Measurements from ENCODE around the gene ESPN.

ESPN gene

GRCh38 chr1:6499296-6499695 is 74.7 kb downstream of the ESPN start:
- DNase-seq (ENCODE audit: low read depth), result no peak

GRCh38 chr1:6500544-6501278 is 76.1 kb downstream of the ESPN start:
- DNase-seq (ENCODE audit: low read depth), result no peak

GRCh38 chr1:6501279-6501813 is 76.8 kb downstream of the ESPN start:
- no peak for DNase-seq (ENCODE audit: low read depth)

- no peak for DNase-seq (ENCODE audit: low read depth)
Observed at GRCh38 chr1:6502000-6502891, 77.7 kb downstream of the ESPN start.

- no peak for DNase-seq (ENCODE audit: low read depth)
Observed at GRCh38 chr1:6503884-6504602, 79.5 kb downstream of the ESPN start.

GRCh38 chr1:6504887-6505286 is 80.3 kb downstream of the ESPN start:
- no peak for DNase-seq (ENCODE audit: low read depth)

GRCh38 chr1:6505367-6506209 is 81.0 kb downstream of the ESPN start:
- DNase-seq (ENCODE audit: low read depth), result no peak

- no peak for DNase-seq (ENCODE audit: low read depth)
Observed at GRCh38 chr1:6506210-6507036, 81.8 kb downstream of the ESPN start.

- no peak for DNase-seq (ENCODE audit: low read depth)
Observed at GRCh38 chr1:6507037-6507428, 82.5 kb downstream of the ESPN start.

GRCh38 chr1:6507461-6507911 is 82.9 kb downstream of the ESPN start:
- DNase-seq (ENCODE audit: low read depth), result no peak

GRCh38 chr1:6508154-6508815 is 83.7 kb downstream of the ESPN start:
- no peak for DNase-seq (ENCODE audit: low read depth)

GRCh38 chr1:6508816-6509189 is 84.2 kb downstream of the ESPN start:
- no peak for DNase-seq (ENCODE audit: low read depth)

GRCh38 chr1:6509220-6509918 is 84.8 kb downstream of the ESPN start:
- no peak for DNase-seq (ENCODE audit: low read depth)

- no peak for DNase-seq (ENCODE audit: low read depth)
Observed at GRCh38 chr1:6509919-6510291, 85.3 kb downstream of the ESPN start.

GRCh38 chr1:6510493-6510892 is 85.9 kb downstream of the ESPN start:
- no peak for DNase-seq (ENCODE audit: low read depth)

All from activated T-helper 1 cell treated with Interleukin-2 at 50 U/mL for 16 hours (primary cell).